IMR-90 (cell line): ENCODE data around the gene ATP11A. TPM values are rescaled to one million over a fixed set of nuclear protein-coding genes. Genes with fewer than 3 reads are reported as not detected.

ENCODE experiments used
- ATAC-seq: fragments of 200-7000 bp; cut with Tn5 transposase; 2 replicates; pipeline ENCODE4 v1.9.1; 2020; ENCODE audit warnings: low read depth, mild to moderate bottlenecking, moderate library complexity
- Bru-seq: library from RNA; stranded (reverse); fragments of 400-500 nt; gene quantifications from one replicate; lab custom pipeline; 2021; lab: Mats Ljungman, UMichigan
- BruChase-seq, 2 experiments: library from RNA; stranded (reverse); fragments of 400-500 nt; gene quantifications; one replicate each; lab custom pipeline; 2021; lab: Mats Ljungman, UMichigan
- BruUV-seq: library from RNA; stranded (reverse); fragments of 400-500 nt; replicated peaks from 2 replicates; lab custom pipeline; 2021; lab: Mats Ljungman, UMichigan
- CTCF ChIA-PET: fragments of 300-600 bp; formaldehyde crosslinking; extraction: SDS; loops from one replicate; lab custom pipeline; 2021; ENCODE audit warnings: antibody characterized with exemption; lab: Yijun Ruan, JAX
- POLR2A ChIA-PET: fragments of 300-600 bp; sonication (Branson Sonifier 250); formaldehyde crosslinking; loops from one replicate; lab custom pipeline; 2022; ENCODE audit warnings: antibody characterized with exemption; ENCODE audit not compliant: unreplicated experiment; lab: Charles Lee
- DNase-seq: peaks from one replicate; pipeline ENCODE4 v3.0.0; 2013
- H2AFZ ChIP-seq: replicated peaks from 2 replicates; pipeline ENCODE3; 2013; ENCODE audit warnings: low read length, mild to moderate bottlenecking; ENCODE audit not compliant: poor library complexity
- H2AK5ac ChIP-seq: 2 replicates; pipeline ENCODE4 v1.6.1; 2013; ENCODE audit warnings: low read depth, low read length, inconsistent platforms
- H2AK9ac ChIP-seq: replicated peaks from 2 replicates; pipeline ENCODE3; 2013; ENCODE audit warnings: mild to moderate bottlenecking, low read depth, low read length, moderate library complexity; ENCODE audit not compliant: poor library complexity
- H2BK120ac ChIP-seq: 2 replicates; pipeline ENCODE4 v1.6.1; 2013; ENCODE audit warnings: low read depth, low read length, inconsistent platforms
- H2BK15ac ChIP-seq: 3 replicates; pipeline ENCODE4 v1.6.1; 2013; ENCODE audit warnings: low read depth, low read length, inconsistent platforms
- H2BK20ac ChIP-seq: 2 replicates; pipeline ENCODE4 v1.6.1; 2013; ENCODE audit warnings: low read depth, mild to moderate bottlenecking, inconsistent platforms, low read length, moderate library complexity
- H2BK5ac ChIP-seq: 2 replicates; pipeline ENCODE4 v1.6.1; 2013; ENCODE audit warnings: mild to moderate bottlenecking, low read depth, low read length, inconsistent platforms; ENCODE audit not compliant: poor library complexity, severe bottlenecking
- H3K14ac ChIP-seq: replicated peaks from 2 replicates; pipeline ENCODE4 v1.6.1; 2013; ENCODE audit warnings: low read depth, low read length, inconsistent platforms
- H3K18ac ChIP-seq: 2 replicates; pipeline ENCODE4 v1.6.1; 2013; ENCODE audit warnings: low read depth, low read length, control low read depth
- H3K23ac ChIP-seq: 2 replicates; pipeline ENCODE4 v1.6.1; 2013; ENCODE audit warnings: low read depth, low read length, inconsistent platforms
- H3K27ac ChIP-seq: 2 replicates; pipeline ENCODE4 v1.5.1; 2013; ENCODE audit warnings: mild to moderate bottlenecking, control low read depth, low read length; ENCODE audit not compliant: insufficient read depth
- H3K27me3 ChIP-seq: 2 replicates; pipeline ENCODE4 v1.6.1; 2013; ENCODE audit warnings: low read length; ENCODE audit not compliant: control insufficient read depth, insufficient read depth
- H3K36me3 ChIP-seq: 2 replicates; pipeline ENCODE4 v1.6.1; 2013; ENCODE audit warnings: low read length, mixed read lengths; ENCODE audit not compliant: control insufficient read depth, insufficient read depth
- H3K4ac ChIP-seq: 2 replicates; pipeline ENCODE4 v1.6.1; 2013; ENCODE audit warnings: low read depth, low read length, inconsistent platforms
- H3K4me1 ChIP-seq: 2 replicates; pipeline ENCODE4 v1.6.1; 2013; ENCODE audit warnings: low read length, mixed read lengths; ENCODE audit not compliant: control insufficient read depth, insufficient read depth
- H3K4me2 ChIP-seq: 2 replicates; pipeline ENCODE4 v1.6.1; 2013; ENCODE audit warnings: low read depth, mild to moderate bottlenecking, control low read depth, low read length, moderate library complexity
- H3K4me3 ChIP-seq: 2 replicates; pipeline ENCODE4 v1.5.1; 2013; ENCODE audit warnings: low read depth, mild to moderate bottlenecking, control low read depth, low read length, moderate library complexity; ENCODE audit not compliant: insufficient read depth
- H3K56ac ChIP-seq: 2 replicates; pipeline ENCODE4 v1.6.1; 2013; ENCODE audit warnings: low read length, inconsistent platforms; ENCODE audit not compliant: insufficient read depth; ENCODE audit errors: extremely low read depth
- H3K79me1 ChIP-seq, 2 experiments: 2 replicates each; pipeline ENCODE4 v1.6.1; 2013; ENCODE audit warnings: low read length in 2 of 2, inconsistent platforms in 1 of 2, low read depth in 1 of 2
- H3K9ac ChIP-seq: 2 replicates; pipeline ENCODE4 v1.6.1; 2013; ENCODE audit warnings: low read depth, low read length, control low read depth
- H3K9me1 ChIP-seq: 2 replicates; pipeline ENCODE4 v1.6.1; 2013; ENCODE audit warnings: low read length, inconsistent platforms; ENCODE audit not compliant: insufficient read depth
- H3K9me3 ChIP-seq: 2 replicates; pipeline ENCODE4 v1.6.1; 2013; ENCODE audit warnings: low read length; ENCODE audit not compliant: control insufficient read depth, insufficient read depth
- H4K20me1 ChIP-seq: 2 replicates; pipeline ENCODE4 v1.6.1; 2013; ENCODE audit warnings: low read length, inconsistent platforms; ENCODE audit not compliant: insufficient read depth
- H4K5ac ChIP-seq: 2 replicates; pipeline ENCODE4 v1.6.1; 2013; ENCODE audit warnings: mild to moderate bottlenecking, low read depth, low read length, control low read depth
- H4K8ac ChIP-seq, 2 experiments: 2 replicates each; pipeline ENCODE4 v1.6.1; 2013; ENCODE audit warnings: low read depth in 2 of 2, low read length in 2 of 2, control low read depth in 1 of 2, inconsistent platforms in 1 of 2
- H4K91ac ChIP-seq: 2 replicates; pipeline ENCODE4 v1.6.1; 2013; ENCODE audit warnings: low read depth, low read length, inconsistent platforms; ENCODE audit not compliant: insufficient read depth
- CEBPB ChIP-seq: IDR thresholded peaks from 2 replicates; pipeline ENCODE4 v1.6.1; 2012; ENCODE audit warnings: low read depth, low read length, improper control_type of control experiment
- FOS ChIP-seq: fragments of 150-350 bp; IDR thresholded peaks from 2 replicates; pipeline ENCODE4 v1.6.1; 2016; ENCODE audit warnings: low read depth, low read length
- MAZ ChIP-seq: IDR thresholded peaks from 2 replicates; pipeline ENCODE4 v1.6.1; 2012; ENCODE audit warnings: low read depth, mild to moderate bottlenecking, low read length, improper control_type of control experiment, moderate library complexity, borderline replicate concordance
- POLR2A ChIP-seq: IDR thresholded peaks from 2 replicates; pipeline ENCODE4 v1.6.1; 2012; ENCODE audit warnings: mild to moderate bottlenecking, low read depth, low read length
- RAD21 ChIP-seq: IDR thresholded peaks from 2 replicates; pipeline ENCODE4 v1.6.1; 2012; ENCODE audit warnings: low read length, improper control_type of control experiment
- SMC3 ChIP-seq: fragments of 150-350 bp; IDR thresholded peaks from 2 replicates; pipeline ENCODE4 v1.6.1; 2016; ENCODE audit warnings: low read depth, mild to moderate bottlenecking, antibody characterized with exemption, low read length, moderate library complexity
- WGBS, 2 experiments: methylation state at CpG; one replicate each; pipeline versions ENCODE4 v1.1.5 to v1.1.7; 2013; ENCODE audit warnings: missing lambda C conversion rate in 2 of 2; ENCODE audit not compliant: insufficient read length in 1 of 2; ENCODE audit errors: extremely low coverage in 2 of 2; 5-methylcytosine and 5-hydroxymethylcytosine counted together
- dilution Hi-C: fragments of 300-500 bp; cut with HindIII; formaldehyde crosslinking; loops from one replicate; pipeline ENCODE4 v1.14.3; 2018; ENCODE audit warnings: low sequenced_read_pairs; ENCODE audit not compliant: unreplicated experiment
- in situ Hi-C: fragments of 300-500 bp; cut with MboI; formaldehyde crosslinking; loops from 3 replicates; pipeline ENCODE4 v1.14.3; 2019; ENCODE audit warnings: low sequenced_read_pairs, inconsistent platforms, mixed read lengths
- intact Hi-C: fragments of 100-400 bp; cut with micrococcal nuclease; formaldehyde crosslinking; loops from 2 replicates; pipeline ENCODE4 v1.10.0; 2022
- long read RNA-seq: library from polyadenylated mRNA; unstranded; transcript quantifications from one replicate; pipeline ENCODE4 v2.0.0, GENCODE V29; 2021; ENCODE audit not compliant: unreplicated experiment
- polyA plus RNA-seq, 3 experiments: library from polyadenylated mRNA; depleted of rRNA; stranded (reverse); fragments of >200 nt; gene quantifications; 2 replicates each; pipeline ENCODE4 v1.2.3, GENCODE V29; 2012; ENCODE audit warnings: low replicate concordance in 1 of 3
- total RNA-seq: library from RNA; depleted of rRNA; stranded (reverse); fragments of >200 nt; gene quantifications from 2 replicates; pipeline ENCODE4 v1.2.3, GENCODE V29; 2012; rRNA removed

Gene ATP11A
- total RNA-seq, result 8.4 and 8.9 TPM in 2 replicates
- 11.4 and 12.0 TPM in 2 replicates for polyA plus RNA-seq (2012; rRNA removed)
- polyA plus RNA-seq (2012; cell fraction: cytosol; rRNA removed), result 6.7 and 9.4 TPM in 2 replicates
- 23.7 and 37.4 TPM in 2 replicates for polyA plus RNA-seq (2012; cell fraction: nucleus; rRNA removed; ENCODE audit: low replicate concordance)
- percentile 76 among the genes with signal in this experiment for Bru-seq, nascent RNA
- BruChase-seq, experiment 1, labeled RNA remaining after a 6-hour chase, result percentile 74 among the genes with signal in this experiment
- BruChase-seq, experiment 2, labeled RNA remaining after a 2-hour chase, result percentile 80 among the genes with signal in this experiment
- long read RNA-seq, partial matches to known transcripts, result 6 of 11 reads
- long read RNA-seq, other reads (novel, unspliced or antisense), result 4 of 11 reads

GRCh38 chr13:112689303-112690245, at the start of gene ATP11A:
Gene ATP11A, plus strand, starts transcription at chr13:112690038. Its CDS starts 379 bp downstream, at chr13:112690417.
- Histone ChIP-seq H3K14ac (peak within 1 kb of the TSS; percentile 76), H3K4me1 (peaks cover 14% of the 10 kb centered on the region), H3K79me1 (peaks cover 20 to 33% of the 10 kb centered on the region in 2 experiments), H2AK5ac (peak within 1 kb of the TSS; percentile 27), H3K9ac (peak within 1 kb of the TSS; percentile 77), H3K4me2 (peak within 1 kb of the TSS; percentile 87), H2AK9ac (peak within 1 kb of the TSS; percentile 91), H3K27ac (peak within 1 kb of the TSS; percentile 40), H2AFZ (peak within 1 kb of the TSS; percentile 96), H3K36me3 (no peaks in the 10 kb centered on the region), H2BK5ac (peak within 1 kb of the TSS; percentile 47), H2BK20ac (peak within 1 kb of the TSS; percentile 32), H3K23ac (peak within 1 kb of the TSS; percentile 82; the same call in 1 of the 2 replicates), H2BK120ac (peak within 1 kb of the TSS; percentile 54), H4K8ac (peak within 1 kb of the TSS; percentile 66 to 86), H4K5ac (peak within 1 kb of the TSS; percentile 77), H3K9me1 (peaks cover 11% of the 10 kb centered on the region), H3K4me3 (peak within 1 kb of the TSS; percentile 72), H3K27me3 (no peaks in the 10 kb centered on the region), H4K20me1 (peaks cover 20% of the 10 kb centered on the region; the same call in 1 of the 2 replicates), H3K4ac (peak within 1 kb of the TSS; percentile 81), H3K18ac (peak within 1 kb of the TSS; percentile 48; the same call in 1 of the 2 replicates), H3K56ac (peak within 1 kb of the TSS; percentile 43), H2BK15ac (no peak within 1 kb of the TSS; the same call in 2 of the 3 replicates), H4K91ac (peak within 1 kb of the TSS; percentile 60; the same call in 1 of the 2 replicates), H3K9me3 (no peaks in the 10 kb centered on the region)
- CTCF ChIA-PET, result no interaction called here
- dilution Hi-C loops, result no loop called here
- 15% methylated on average over 11 of the region's 95 CpGs; no CpG with 5 or more reads in 1 of the 2 experiments for WGBS, 2 experiments
- no TSS peak for BruUV-seq
- DNase-seq (peak; percentile 91), ATAC-seq (peak; percentile 96)
- POLR2A ChIA-PET, result no interaction called here
- TF ChIP-seq MAZ (peak; percentile 84; the same call in 1 of the 2 replicates), FOS (no peak), SMC3 (0 out of 2 replicates have a peak, but pooled peaks have one; percentile 2), RAD21 (peak; percentile 28; the same call in 1 of the 2 replicates), POLR2A (peak; percentile 92), CEBPB (no peak)
- in situ Hi-C loops, result no loop called here
- intact Hi-C loops, result loop anchor here (2.0 to 5.0 kb wide), 4 partner anchors 21 to 185 kb away; no protein-coding TSS in a partner anchor
